Central memory CD4-positive, alpha-beta T cell (primary cell): ENCODE data around the gene MRPS15.
"Not testable (repeated sequence)": the region's sequence is repeated elsewhere in the genome, so short reads cannot be mapped to it uniquely, and the experiment has no call there.

Experiments
- DNase-seq: peaks from one replicate; pipeline ENCODE4 v3.0.0; 2022
- total RNA-seq, 3 experiments: gene quantifications; one replicate each; lab custom pipeline; 2026; lab: John Stamatoyannopoulos, UW

Gene MRPS15
- 16.2 to 86.3 (median 28.7) reads per million in 3 experiments for total RNA-seq

DNA sequence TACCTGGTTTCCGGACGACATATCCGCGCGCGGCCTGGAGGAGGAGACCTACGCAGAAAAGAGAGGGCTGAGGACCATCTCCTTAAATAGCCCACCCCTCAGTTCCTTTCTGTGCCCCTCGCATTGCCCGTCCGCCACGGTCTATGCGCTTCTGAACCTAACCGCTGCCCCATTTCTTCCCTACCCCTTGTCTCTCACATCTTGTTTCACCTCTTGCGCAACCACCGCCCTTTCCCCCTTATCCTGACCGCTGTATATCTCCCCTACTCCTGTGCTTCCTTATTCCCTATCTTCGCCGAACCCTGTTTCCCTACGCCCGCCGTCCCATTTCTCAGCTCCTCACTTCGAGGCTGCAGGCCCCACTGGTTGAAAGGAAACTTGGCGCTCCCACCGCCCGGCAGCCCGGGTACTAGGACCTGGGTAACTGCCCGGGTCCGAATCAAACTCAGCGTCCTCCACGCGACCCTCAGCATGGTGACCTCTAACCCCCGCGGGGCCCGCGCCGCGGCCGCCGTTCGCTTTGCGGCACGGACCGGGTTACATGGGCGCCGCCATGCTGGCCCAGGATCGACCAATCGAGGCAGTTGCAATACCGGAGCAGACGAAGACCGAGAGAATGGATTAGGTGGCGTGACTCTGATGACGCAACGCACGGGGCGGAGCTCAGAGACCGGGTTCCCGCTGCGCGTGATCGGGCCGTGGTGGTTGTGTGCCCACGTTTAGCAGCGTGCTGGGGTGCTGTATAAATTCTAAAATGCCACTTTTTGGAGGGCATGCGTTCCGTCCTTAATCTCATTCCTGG lies at the start of gene MRPS15:
TSS of gene MRPS15 (minus strand) at position 582 of the 802 bp plus-strand sequence. CDS start at position 473, 109 bp downstream.
- peak; percentile 91 for DNase-seq

GRCh38 chr1:36512842-36513241 lies 48.7 kb upstream of the MRPS15 start:
- no peak for DNase-seq

DNA sequence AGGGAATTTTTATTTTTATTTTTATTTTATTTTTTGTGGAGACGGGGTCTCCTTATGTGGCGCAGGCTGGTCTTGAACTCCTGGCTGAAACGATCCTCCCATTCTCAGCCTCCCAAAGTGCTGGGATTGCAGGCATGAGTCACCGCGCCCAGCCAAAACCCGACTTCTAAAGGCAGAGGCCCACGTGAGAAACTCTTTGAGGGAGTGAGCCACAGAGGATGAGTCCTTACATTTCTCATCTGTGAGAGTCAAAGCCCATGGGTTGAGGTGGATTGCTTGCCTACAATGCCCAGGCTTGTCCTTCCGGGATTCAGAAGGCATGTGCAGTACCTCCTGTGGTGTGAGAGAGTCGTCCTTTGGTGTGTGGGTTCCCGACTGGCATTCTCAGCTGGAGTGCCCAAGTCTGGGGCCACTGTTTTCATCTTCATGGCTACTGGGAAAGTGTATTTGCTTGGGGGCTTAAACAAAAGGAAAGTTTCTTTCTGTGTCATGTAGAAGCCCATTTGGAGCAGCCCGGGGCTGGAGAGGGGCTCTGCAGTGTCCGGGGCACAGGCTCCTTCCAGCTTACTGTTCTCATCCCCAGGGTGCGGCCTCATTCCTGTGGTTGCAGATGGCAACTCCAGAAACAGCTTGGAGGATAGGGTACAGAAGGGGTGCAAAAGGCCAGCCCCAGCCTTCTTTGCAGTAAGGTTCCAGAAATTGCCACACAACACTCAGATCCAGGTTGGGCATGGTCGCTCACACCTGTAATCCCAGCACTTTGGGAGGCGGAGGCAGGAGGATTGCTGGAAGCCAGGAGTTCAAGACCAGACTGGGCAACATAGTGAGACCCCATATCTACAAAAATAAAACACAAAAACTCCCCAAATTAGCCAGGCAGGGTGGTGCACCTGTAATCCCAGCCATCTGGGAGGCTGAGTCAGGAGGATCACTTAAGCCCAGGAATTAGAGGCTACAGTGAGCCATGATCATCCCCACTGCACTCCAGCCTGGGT lies 47.9 kb upstream of the MRPS15 start:
- no peak for DNase-seq

DNA sequence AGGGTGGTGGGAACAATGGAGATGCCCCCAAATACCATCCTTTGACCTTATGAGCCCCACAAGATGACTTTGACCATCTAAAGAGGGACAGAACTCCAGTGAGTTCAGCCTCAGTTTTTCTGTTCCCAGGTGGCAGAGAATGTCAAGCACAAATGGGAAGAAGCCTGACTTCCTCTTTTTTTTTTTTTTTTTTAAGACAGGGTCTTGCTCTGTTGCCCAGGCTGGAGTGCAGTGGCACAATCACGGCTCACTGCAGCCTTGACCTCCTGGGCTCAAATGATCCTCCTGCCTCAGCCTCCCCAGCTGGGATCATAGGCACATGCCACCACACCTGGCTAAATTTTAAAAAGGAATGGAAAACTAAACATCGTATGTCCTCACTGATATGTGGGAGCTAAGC lies 47.0 kb upstream of the MRPS15 start:
- DNase-seq, result not testable (repeated sequence)

- no peak for DNase-seq
Measured at GRCh38 chr1:36510418-36510817, 46.2 kb upstream of the MRPS15 start.

GRCh38 chr1:36508257-36508656 lies 44.1 kb upstream of the MRPS15 start:
- no peak for DNase-seq

- no peak for DNase-seq
Measured at GRCh38 chr1:36506276-36506920, 42.2 kb upstream of the MRPS15 start.

DNA sequence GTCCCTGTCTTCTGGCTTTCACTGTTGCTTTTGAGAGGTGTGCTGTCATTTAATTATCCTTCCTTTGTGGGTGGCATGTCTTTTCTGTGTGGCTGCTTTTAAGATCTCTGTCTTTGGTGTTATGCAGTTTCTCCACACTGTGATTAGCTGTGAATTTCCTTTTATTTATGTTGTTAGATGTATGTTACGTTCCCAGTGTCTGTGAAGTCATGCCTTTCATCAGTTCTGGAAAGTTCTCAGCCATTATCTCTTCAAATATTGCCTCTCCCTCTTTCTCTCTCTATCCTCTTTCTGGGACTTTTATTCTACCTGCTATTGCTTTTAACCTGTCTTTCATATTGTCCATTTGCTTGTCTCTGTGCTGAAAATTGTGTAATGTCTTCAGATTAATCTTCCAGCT lies 39.5 kb upstream of the MRPS15 start:
- no peak for DNase-seq

DNA sequence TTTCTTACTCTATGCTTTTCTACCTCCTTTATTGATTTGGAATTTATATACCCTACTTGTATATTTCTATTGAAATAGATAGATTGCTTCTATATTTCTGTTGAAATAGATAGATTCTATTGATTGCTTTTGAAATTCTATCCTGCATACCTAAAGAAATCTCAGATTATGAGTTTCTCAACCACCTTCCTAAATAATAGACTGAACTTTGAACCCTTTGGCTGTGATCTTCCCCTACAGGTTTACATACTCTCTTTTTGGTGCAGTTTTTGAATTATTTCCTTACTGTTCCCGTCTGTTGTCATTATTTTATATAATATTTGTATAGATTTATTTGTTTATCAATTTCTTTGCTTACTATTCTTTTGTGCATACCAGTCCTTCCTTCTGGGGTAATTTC lies 39.0 kb upstream of the MRPS15 start:
- no peak for DNase-seq

DNA sequence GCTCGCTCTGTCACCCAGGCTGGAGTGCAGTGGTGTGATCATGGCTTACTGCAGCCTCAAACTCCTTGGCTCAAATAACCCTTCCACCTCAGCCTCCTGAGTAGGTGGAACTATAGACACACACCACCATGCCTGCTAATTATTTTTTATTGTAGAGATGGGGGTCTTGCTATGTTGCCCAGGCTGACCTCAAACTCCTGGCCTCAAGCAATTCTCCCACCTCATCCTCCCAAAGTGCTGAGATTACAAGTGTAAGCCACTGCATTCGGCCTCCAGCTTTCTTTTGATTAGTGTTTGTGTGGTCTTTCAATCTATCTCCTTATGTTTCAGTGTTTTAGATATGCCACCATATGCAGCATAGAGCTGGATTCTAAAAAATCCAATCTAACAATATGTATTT lies 38.4 kb upstream of the MRPS15 start:
- no peak for DNase-seq

DNA sequence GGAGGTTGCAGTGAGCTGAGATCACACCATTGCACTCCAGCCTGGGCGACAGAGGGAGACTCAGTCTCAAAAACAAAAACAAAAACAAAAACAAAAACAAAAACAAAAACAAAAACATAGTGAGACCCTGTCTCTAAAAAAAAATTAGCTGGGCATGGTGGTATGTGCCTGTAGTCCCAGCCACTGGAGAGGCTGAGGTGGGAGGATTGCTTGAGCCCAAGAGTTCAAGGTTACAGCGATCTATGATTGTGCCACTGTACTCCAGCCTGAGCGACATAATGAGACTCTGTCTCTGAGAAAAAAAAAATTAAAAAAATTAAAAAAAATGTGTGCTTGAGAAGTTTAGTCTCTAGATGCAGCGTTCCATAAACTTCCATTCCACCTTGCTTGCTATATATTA lies 37.7 kb upstream of the MRPS15 start:
- DNase-seq, result not testable (repeated sequence)

GRCh38 chr1:36497207-36497606 lies 33.0 kb upstream of the MRPS15 start:
- DNase-seq, result no peak

DNA sequence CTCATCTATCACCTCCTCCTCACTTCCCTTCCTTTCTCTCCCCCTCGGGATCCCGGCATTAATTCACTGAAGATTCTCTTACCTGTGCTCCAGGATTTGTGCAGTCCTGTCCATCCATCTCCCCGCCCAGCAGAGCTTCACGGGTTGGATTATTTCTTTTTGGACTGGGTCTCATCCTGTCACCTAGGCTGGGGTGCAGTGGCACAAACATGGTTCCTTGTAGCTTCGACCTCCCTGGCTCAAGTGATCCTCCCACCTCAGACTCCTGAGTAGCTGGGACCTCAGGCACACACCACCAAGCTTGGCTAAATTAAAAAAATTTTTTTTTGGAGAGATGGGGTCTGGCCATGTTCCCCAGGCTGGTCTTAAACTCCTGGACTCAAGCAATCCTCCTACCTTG lies 30.8 kb upstream of the MRPS15 start:
- DNase-seq, result no peak

- DNase-seq, result no peak
Measured at GRCh38 chr1:36493524-36493923, 29.3 kb upstream of the MRPS15 start.

DNA sequence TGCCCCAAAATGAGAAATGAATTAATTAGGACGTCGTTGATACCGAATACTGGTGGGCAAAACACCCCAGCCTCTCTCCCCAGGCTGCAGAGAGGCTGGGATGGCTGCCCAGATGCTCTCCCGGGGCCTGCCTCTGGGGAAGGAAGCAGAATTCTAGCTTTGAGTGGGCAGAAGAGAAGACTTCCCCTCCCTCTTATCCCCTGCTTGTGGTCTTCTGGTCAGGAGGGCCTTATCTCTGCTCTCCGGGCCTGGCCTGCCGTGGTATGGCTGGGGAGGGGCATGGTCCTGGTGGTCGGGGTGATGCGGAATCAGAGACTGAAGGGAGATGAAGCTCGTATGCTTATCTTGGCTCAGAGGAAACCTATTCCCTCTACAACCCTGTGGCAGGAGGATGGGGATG lies 28.3 kb upstream of the MRPS15 start:
- DNase-seq, result no peak

- not testable (repeated sequence) for DNase-seq
Measured at GRCh38 chr1:36489258-36490051, 25.3 kb upstream of the MRPS15 start.

- no peak for DNase-seq
Measured at GRCh38 chr1:36487906-36488305, 23.7 kb upstream of the MRPS15 start.

- DNase-seq, result not testable (repeated sequence)
Measured at GRCh38 chr1:36487336-36487725, 23.1 kb upstream of the MRPS15 start.

DNA sequence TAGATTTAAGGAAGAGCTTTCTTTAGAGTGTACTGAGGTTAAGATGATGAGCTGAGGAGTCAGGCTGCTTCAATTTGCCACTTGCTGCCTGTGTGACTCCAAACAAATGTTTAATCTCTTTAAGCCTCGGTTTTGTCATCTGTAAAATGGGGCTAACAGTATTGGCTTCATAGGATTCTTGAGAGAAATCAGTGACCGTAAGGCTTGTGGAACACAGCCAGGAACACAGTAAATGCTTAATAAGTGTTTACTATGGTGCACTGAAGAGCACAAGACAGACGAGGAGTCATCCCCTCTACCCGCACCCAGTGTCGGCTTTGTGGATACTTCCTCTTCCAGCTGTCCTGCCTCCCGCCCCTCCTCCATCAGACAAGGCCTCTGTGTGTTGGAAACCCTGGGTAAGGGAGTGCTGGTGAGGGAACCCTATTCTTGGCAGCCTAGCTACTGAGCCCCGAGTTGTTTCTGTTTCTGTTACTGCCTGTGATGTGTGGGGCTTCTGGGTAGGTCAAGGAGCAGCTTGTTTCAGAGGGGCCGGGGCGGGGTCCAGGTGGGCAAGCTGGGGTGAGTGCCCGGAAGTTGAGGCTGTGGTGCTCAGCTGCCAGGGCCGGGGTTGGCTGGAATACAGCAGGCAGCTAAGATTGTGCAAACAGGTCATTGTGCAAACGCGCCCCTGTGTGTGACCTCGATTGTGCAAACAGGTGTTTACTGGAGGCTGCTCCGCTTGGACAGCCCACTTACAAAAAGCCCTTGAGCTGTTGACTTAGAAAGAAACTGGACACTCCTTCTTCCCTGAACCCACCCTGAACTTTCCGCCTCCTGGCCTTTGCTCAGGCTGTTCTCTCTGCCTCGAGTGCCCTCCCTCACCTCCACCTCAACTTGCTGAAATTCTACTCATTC lies 22.5 kb upstream of the MRPS15 start:
- no peak for DNase-seq

GRCh38 chr1:36486093-36486438 lies 21.9 kb upstream of the MRPS15 start:
- no peak for DNase-seq

DNA sequence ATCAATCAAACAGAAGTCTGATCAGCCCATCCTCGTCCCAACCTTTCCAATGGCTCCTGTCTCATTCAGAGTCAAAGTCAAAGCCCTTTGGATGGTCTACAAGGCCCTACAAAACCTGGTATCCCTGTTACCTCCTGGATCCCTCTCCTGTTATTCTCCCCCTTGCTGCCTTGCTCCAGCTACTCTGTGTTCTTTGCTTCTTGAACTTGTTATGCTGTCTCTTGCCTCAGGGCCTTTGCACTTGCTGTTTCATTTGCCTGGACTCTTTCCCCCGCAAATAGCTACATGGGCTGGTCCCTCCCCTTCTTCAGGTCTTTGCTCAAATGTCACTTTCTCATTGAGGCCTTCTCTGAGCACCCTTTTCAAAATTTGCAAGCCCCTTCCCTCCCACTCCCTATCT lies 19.9 kb upstream of the MRPS15 start:
- DNase-seq, result no peak
